Body of pancreas (tissue), 4 donors: ENCODE measurements around the gene NUBP1.

Experiments
- POLR2A ChIP-seq, 3 donors: fragments of 450-650 bp; IDR thresholded peaks; one replicate each; pipeline ENCODE4 v1.6.1; 2016; ENCODE audit warnings: antibody characterized with exemption in 3 of 3, mild to moderate bottlenecking in 2 of 3
- TF ChIP-seq, protein P1 (sequence below), 7 experiments: fragments of 450-650 bp in 4 of 7; fragments of 200-600 bp in 3 of 7; sonication (generic) in 3 of 7; IDR thresholded peaks; one replicate each; pipeline ENCODE4 v1.5.1; 2016 to 2019; ENCODE audit warnings: antibody characterized with exemption in 7 of 7

DNA sequence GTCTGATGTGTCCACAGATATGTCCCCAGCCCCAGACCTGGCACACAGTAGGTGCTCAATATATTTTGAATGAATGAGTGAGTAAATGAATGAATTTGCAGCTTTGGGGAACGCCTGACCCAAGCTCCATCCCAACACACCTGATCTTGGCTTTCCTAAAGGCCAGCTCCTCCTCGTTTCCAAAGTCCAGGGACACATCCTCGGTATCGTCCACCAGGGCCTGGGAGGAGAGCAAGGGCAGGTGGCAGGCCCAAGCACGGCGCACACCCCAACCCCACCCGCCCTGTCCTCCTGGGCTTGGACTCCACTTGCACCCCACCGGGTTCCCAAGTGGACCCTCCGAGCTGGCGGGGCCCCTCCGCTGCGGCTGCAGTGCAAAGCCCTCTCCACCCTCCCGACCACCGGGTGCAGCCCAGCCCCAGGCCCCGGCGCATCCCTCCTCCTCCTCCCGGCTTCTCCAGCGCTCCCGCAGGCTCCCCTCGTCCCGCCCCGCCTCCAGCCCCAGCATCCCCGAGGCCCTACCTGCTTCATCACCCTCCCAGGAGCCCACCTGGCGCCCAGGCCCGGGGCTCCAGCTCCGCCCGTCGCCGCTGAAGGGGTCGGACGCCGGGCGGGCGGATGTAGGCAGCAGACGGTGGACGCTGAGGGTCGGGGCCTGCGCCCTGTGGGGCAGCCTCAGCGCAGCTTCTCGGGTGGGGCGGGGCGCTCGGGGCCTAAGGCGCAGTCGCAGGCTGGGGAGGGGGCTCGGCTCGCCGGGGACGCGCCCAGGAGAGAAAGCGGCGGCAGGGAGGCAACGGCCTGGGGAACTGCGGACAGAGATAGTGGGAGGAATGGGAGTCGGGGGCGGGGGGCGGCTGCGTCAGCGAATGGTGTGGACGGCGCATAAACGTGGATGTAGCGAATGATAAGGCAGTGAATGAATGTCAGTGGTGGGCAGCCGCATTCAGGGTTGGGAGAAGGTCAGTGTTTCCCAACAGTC lies 74.6 kb downstream of the NUBP1 start, which contains the start of gene TVP23A:
- TF ChIP-seq, protein P1, sequence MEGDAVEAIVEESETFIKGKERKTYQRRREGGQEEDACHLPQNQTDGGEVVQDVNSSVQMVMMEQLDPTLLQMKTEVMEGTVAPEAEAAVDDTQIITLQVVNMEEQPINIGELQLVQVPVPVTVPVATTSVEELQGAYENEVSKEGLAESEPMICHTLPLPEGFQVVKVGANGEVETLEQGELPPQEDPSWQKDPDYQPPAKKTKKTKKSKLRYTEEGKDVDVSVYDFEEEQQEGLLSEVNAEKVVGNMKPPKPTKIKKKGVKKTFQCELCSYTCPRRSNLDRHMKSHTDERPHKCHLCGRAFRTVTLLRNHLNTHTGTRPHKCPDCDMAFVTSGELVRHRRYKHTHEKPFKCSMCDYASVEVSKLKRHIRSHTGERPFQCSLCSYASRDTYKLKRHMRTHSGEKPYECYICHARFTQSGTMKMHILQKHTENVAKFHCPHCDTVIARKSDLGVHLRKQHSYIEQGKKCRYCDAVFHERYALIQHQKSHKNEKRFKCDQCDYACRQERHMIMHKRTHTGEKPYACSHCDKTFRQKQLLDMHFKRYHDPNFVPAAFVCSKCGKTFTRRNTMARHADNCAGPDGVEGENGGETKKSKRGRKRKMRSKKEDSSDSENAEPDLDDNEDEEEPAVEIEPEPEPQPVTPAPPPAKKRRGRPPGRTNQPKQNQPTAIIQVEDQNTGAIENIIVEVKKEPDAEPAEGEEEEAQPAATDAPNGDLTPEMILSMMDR (IDR thresholded peaks at IDR 0.05): no peak
- TF ChIP-seq POLR2A (IDR thresholded peaks at IDR 0.05): no peak
